Breast epithelium (tissue), 3 donors: ENCODE measurements around the gene OVOL1.

Experiments
- CTCF ChIP-seq, 3 donors: fragments of 450-650 bp; IDR thresholded peaks; one replicate each; pipeline ENCODE4 v1.5.1; 2016 to 2017; ENCODE audit warnings: antibody characterized with exemption in 3 of 3, mild to moderate bottlenecking in 3 of 3, moderate library complexity in 3 of 3
- POLR2AphosphoS5 ChIP-seq, 3 donors: sonication (generic); formaldehyde crosslinking; IDR thresholded peaks; one replicate each; pipeline ENCODE4 v1.6.1; 2017; ENCODE audit warnings: antibody characterized with exemption in 3 of 3

- TF ChIP-seq CTCF (IDR thresholded peaks at IDR 0.05) (no peak), POLR2AphosphoS5 (IDR thresholded peaks at IDR 0.05) (no peak)
These were observed 4.0 kb upstream of the OVOL1 start for GRCh38 chr11:65782816-65783228.
